ENCODE data around the gene CHAF1A.
A peak's percentile ranks its signal among the peaks of the same experiment; 100 is the strongest.

The CHAF1A gene

GRCh38 chr19:4379383-4380253 lies 22.8 kb upstream of the CHAF1A start:
- peak; percentile 47 for DNase-seq

GRCh38 chr19:4380254-4380727 lies 22.1 kb upstream of the CHAF1A start:
- DNase-seq, result no peak

GRCh38 chr19:4385291-4386040 lies 17.0 kb upstream of the CHAF1A start:
- DNase-seq, result no peak

- no peak for DNase-seq
These were observed 16.2 kb upstream of the CHAF1A start for GRCh38 chr19:4386041-4386782.

GRCh38 chr19:4388337-4389063 lies 13.9 kb upstream of the CHAF1A start:
- no peak for DNase-seq

GRCh38 chr19:4389064-4389375 lies 13.4 kb upstream of the CHAF1A start:
- no peak for DNase-seq

- DNase-seq, result no peak
These were observed 12.9 kb upstream of the CHAF1A start for GRCh38 chr19:4389511-4390016.

GRCh38 chr19:4390017-4390566 lies 12.3 kb upstream of the CHAF1A start:
- peak; percentile 47 for DNase-seq

GRCh38 chr19:4390567-4391305 lies 11.7 kb upstream of the CHAF1A start:
- no peak for DNase-seq

DNA sequence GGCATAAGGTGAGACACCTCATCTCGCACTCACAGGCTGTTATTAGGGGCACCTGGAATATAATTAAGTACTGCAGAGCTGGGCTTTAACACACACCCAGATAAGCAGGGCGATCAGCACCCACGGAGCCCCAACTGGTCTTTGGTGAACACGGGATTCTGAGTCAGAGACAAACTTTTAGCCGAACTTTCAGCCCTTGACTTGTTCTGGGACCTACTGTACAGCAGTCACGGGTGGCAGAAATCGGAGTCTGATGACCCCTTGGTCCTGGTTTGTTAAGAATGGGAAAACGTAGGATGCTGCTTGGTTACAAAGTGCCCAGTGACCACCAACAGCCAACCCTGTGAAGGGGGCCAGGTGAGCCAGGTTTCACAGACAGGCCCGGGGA lies 11.1 kb upstream of the CHAF1A start:
- no peak for DNase-seq

DNA sequence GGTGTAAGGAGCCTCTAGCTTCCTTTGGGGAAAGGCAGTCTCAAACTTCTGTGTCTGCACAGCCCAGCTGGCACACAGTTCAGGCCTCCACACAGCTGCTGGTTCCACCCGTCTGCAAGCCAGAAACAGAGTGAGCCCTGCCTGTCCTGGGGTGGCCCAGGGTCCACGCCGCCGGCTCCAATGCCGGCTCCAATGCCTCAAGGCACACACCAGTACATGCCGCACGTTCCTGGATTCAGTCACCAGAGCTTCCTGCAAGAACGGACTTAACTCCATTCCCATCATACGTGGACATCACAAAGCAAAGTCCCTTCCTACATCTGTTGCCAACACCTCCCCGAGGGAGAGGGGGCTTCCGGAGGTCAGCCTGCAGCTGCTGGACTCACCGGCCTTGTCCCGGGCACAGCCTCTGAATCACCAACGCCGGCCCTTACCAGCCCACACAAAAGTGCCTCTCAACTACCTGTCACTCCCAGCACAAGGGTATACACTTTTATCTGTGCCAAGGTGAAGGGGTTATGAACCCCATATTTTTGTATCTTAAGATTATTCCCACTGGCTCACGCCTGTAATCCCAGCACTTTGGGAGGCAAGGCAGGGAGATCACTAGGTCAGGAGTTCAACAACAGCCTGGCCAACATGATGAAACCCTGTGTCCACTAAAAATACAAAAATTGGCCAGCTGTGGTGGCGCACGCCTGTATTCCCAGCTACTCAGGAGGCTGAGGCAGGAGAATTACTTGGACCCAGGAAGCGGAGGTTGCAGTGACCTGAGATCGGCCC lies 10.5 kb upstream of the CHAF1A start:
- no peak for DNase-seq

- DNase-seq, result no peak
These were observed 8.4 kb upstream of the CHAF1A start for GRCh38 chr19:4393947-4394590.

GRCh38 chr19:4396949-4397783 lies 5.3 kb upstream of the CHAF1A start:
- no peak for DNase-seq

DNA sequence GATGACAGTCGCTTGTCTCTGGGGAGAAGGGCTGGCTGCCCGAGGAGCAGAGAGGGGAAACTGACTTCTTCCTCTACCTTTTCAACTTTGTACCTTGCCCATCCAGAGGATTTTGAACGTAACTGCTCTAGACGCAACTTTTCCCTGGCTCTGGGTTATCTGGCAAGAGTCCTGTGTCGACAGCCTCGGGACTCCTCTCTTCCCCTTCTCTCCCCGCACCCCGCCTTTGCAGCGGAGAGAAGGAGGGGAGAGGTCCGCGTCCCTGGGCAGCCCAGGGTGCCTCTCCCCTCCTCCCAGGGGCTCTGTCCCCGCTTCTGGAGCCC lies 2.7 kb upstream of the CHAF1A start:
- no peak for DNase-seq

DNA sequence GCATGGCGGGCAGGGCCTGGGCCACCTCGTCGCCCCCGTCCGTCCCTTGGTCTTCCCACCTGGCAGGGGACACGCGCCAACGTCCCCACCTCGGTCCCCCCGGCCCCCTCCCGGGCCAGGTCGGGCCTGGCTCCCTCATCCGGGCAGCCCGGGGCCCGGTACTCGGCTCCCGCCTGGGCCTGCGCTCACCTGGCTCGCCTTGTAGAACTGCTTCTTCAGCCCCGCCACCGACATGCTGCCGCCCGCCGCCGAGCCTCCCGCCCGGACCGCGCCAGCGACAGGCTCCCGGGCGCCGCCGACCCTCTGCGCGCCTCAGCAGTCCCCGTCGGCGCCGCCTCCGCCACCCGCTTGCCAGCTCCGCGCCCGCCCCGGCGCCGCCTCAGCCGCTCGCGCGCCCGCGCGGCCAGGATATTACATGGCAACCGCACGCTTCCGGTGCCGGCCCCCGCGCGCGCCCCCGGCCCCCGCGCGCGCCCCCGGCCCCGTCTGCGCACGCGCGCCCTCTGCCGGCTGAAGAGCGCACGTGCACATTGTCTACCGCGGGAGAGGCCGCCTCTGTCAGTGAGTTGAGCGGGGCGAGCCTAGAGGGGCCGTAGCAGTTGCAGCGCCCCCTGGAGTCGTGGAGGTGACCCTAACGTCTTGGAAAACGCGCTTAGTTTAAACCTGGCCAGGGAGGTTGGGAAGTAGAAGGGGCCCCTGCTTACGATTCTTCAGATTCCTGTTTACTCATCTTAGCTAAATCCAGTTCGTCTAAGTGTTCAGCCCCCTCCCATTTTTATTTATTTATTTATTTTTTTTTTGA lies 2.1 kb upstream of the CHAF1A start, which contains the start of gene SH3GL1:
Gene SH3GL1 (minus strand): TSS at position 413 of the 802 bp plus-strand sequence. CDS start 179 bp downstream, at position 234.
- DNase-seq, result peak; percentile 80

- DNase-seq, result no peak
These were observed 670 bp upstream of the CHAF1A start for GRCh38 chr19:4401769-4402170.

DNA sequence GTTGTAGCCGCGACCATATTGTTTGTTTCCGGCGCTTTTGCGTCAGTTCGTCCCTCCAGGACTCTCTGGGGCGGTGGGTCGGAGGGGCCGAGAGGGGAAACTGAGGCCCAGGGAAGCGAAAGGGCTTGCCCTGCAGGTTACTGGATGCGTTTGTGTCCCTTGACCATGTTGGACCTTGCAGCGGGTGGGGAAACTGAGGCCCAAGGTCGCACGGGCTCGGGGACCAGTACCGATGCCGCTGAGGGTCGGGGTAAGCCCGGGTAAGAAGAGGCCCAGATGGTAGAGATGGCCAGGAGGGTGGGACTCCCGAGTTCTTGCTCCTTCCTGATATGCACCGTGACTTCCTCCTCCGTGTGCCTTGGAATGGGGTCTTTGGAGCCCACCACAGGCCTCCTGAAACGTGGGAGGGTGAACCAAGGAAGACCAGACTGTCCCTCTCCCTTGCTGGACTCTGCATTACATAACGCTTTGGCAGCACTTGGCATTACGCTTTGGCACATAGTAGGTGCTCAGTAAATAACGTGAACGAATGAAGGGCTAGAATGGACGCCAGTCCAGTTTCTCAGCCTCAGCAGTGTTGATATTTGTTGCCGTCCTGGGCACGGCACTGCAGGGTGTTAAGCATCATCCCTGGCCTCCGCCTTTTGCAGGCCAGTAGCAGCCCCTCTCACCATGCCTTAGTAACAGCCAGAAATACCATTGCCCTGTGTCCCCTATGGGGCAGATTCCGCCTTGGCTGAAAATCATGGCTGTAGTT lies 743 bp downstream of the CHAF1A start:
- DNase-seq, result no peak
